GM18519 (cell line): ENCODE results near the gene ITPR2.
"Not testable (repeated sequence)": the region's sequence is repeated elsewhere in the genome, so short reads cannot be mapped to it uniquely, and the experiment has no call there.

Experiments used
- ATAC-seq: cut with Tn5 transposase; IDR thresholded peaks from one replicate; pipeline ENCODE4 v1.9.1; 2021; ENCODE audit warnings: mild to moderate bottlenecking, moderate library complexity; ENCODE audit not compliant: unreplicated experiment, low FRiP score

The ITPR2 gene

GRCh38 chr12:26608706-26609105, 224.3 kb downstream of the ITPR2 start:
- no peak for ATAC-seq

GRCh38 chr12:26608273-26608672, 224.7 kb downstream of the ITPR2 start:
- no peak for ATAC-seq

GRCh38 chr12:26606911-26607310, 226.1 kb downstream of the ITPR2 start:
- no peak for ATAC-seq

- ATAC-seq: not testable (repeated sequence)
These were observed 228.2 kb downstream of the ITPR2 start for GRCh38 chr12:26604813-26605212.

- ATAC-seq: no peak
These were observed 233.8 kb downstream of the ITPR2 start for GRCh38 chr12:26599096-26599695.

- no peak for ATAC-seq
These were observed 237.2 kb downstream of the ITPR2 start for GRCh38 chr12:26595806-26596205.

- no peak for ATAC-seq
These were observed 252.4 kb downstream of the ITPR2 start for GRCh38 chr12:26580619-26581018.

GRCh38 chr12:26576266-26576665, 256.7 kb downstream of the ITPR2 start:
- ATAC-seq: no peak

- ATAC-seq: no peak
These were observed 259.6 kb downstream of the ITPR2 start for GRCh38 chr12:26573225-26573909.

GRCh38 chr12:26572137-26572536, 260.9 kb downstream of the ITPR2 start:
- no peak for ATAC-seq

- ATAC-seq: no peak
These were observed 261.4 kb downstream of the ITPR2 start for GRCh38 chr12:26571560-26571959.

GRCh38 chr12:26567126-26567525, 265.9 kb downstream of the ITPR2 start:
- no peak for ATAC-seq

GRCh38 chr12:26566675-26567074, 266.3 kb downstream of the ITPR2 start:
- ATAC-seq: no peak

GRCh38 chr12:26566186-26566585, 266.8 kb downstream of the ITPR2 start:
- ATAC-seq: no peak

- ATAC-seq: no peak
These were observed 268.6 kb downstream of the ITPR2 start for GRCh38 chr12:26564391-26564790.

- no peak for ATAC-seq
These were observed 269.4 kb downstream of the ITPR2 start for GRCh38 chr12:26563552-26563951.

GRCh38 chr12:26557326-26557725, 275.7 kb downstream of the ITPR2 start:
- no peak for ATAC-seq

GRCh38 chr12:26556916-26557315, 276.1 kb downstream of the ITPR2 start:
- ATAC-seq: no peak

GRCh38 chr12:26555139-26555538, 277.9 kb downstream of the ITPR2 start:
- ATAC-seq: no peak

- ATAC-seq: no peak
These were observed 278.7 kb downstream of the ITPR2 start for GRCh38 chr12:26554332-26554731.

- ATAC-seq: no peak
These were observed 281.6 kb downstream of the ITPR2 start for GRCh38 chr12:26551385-26551784.

GRCh38 chr12:26548227-26548626, 284.8 kb downstream of the ITPR2 start:
- no peak for ATAC-seq
